ENCODE data around the gene PAQR5. TPM values are rescaled to one million over a fixed set of nuclear protein-coding genes. Genes with fewer than 3 reads are reported as not detected.

Gene PAQR5
- total and polyA plus RNA-seq, 4 donors, result 0.19 to 1.1 (median 0.53) TPM

- no peak for TF ChIP-seq REST (IDR thresholded peaks at IDR 0.05)
Observed at GRCh38 chr15:69402816-69403215, 104.1 kb downstream of the PAQR5 start (continued).

- DNase-seq (ENCODE audit: low spot score), result no peak
Observed at GRCh38 chr15:69403594-69403993, 104.9 kb downstream of the PAQR5 start.

GRCh38 chr15:69405110-69405509, 106.4 kb downstream of the PAQR5 start:
- H3K27ac ChIP-seq (ENCODE audit: low read depth in 1 of 2, low read length in 2 of 2), result no peak overlapping the region
- no peak for DNase-seq (ENCODE audit: low spot score)
- H3K4me1 ChIP-seq (ENCODE audit: control insufficient read depth in 4 of 4, insufficient read depth in 4 of 4, low read length in 3 of 4), result no peaks in the 10 kb centered on the region
- H3K9me3 ChIP-seq (ENCODE audit: control insufficient read depth in 4 of 4, low read length in 3 of 4), result no peaks in the 10 kb centered on the region
- no peak overlapping the region for H3K9ac ChIP-seq (ENCODE audit: low read depth in 1 of 2, low read length in 2 of 2)
- TF ChIP-seq TAF1 (conservative IDR thresholded peaks at IDR 0.05), result no peak
- TF ChIP-seq HNF4G (IDR thresholded peaks at IDR 0.05), result no peak
- no peak for TF ChIP-seq RAD21 (IDR thresholded peaks at IDR 0.05)
- TF ChIP-seq GABPA (IDR thresholded peaks at IDR 0.05 in 1 of 2, conservative IDR thresholded peaks at IDR 0.05 in 1 of 2), result no peak
- H3K4me3 ChIP-seq (ENCODE audit: low read depth in 1 of 3, low read length in 3 of 3), result no peak overlapping the region
- no peaks in the 10 kb centered on the region for H3K36me3 ChIP-seq (ENCODE audit: control insufficient read depth in 4 of 4, insufficient read depth in 3 of 4, low read depth in 1 of 4, low read length in 3 of 4)
- 60% methylated on average over 3 of the region's 3 CpGs for WGBS
- no peaks in the 10 kb centered on the region for H3K27me3 ChIP-seq (ENCODE audit: control insufficient read depth in 4 of 4, insufficient read depth in 4 of 4, low read length in 3 of 4)

More at GRCh38 chr15:69403594-69403993, 104.9 kb downstream of the PAQR5 start:
- Histone ChIP-seq H3K4me3 (ENCODE audit: low read depth in 1 of 3, low read length in 3 of 3) (no peak overlapping the region), H3K27me3 (ENCODE audit: control insufficient read depth in 4 of 4, insufficient read depth in 4 of 4, low read length in 3 of 4) (no peaks in the 10 kb centered on the region), H3K9ac (ENCODE audit: low read depth in 1 of 2, low read length in 2 of 2) (no peak overlapping the region), H3K9me3 (ENCODE audit: control insufficient read depth in 4 of 4, low read length in 3 of 4) (no peaks in the 10 kb centered on the region), H3K4me1 (ENCODE audit: control insufficient read depth in 4 of 4, insufficient read depth in 4 of 4, low read length in 3 of 4) (no peaks in the 10 kb centered on the region), H3K27ac (ENCODE audit: low read depth in 1 of 2, low read length in 2 of 2) (no peak overlapping the region), H3K36me3 (ENCODE audit: control insufficient read depth in 4 of 4, insufficient read depth in 3 of 4, low read depth in 1 of 4, low read length in 3 of 4) (no peaks in the 10 kb centered on the region)
- WGBS, result 91% methylated on average over 4 of the region's 4 CpGs
- TF ChIP-seq JUND (IDR thresholded peaks at IDR 0.05) (no peak), RAD21 (IDR thresholded peaks at IDR 0.05) (no peak), TAF1 (conservative IDR thresholded peaks at IDR 0.05) (no peak), ATF3 (IDR thresholded peaks at IDR 0.05) (no peak), FOXA1 (IDR thresholded peaks at IDR 0.05) (no peak), HNF4A (conservative IDR thresholded peaks at IDR 0.05) (no peak)

GRCh38 chr15:69407719-69408400, 109.1 kb downstream of the PAQR5 start:
- no peaks in the 10 kb centered on the region for H3K9me3 ChIP-seq (ENCODE audit: control insufficient read depth in 4 of 4, low read length in 3 of 4)
- H3K4me3 ChIP-seq (ENCODE audit: low read depth in 1 of 3, low read length in 3 of 3), result no peak overlapping the region
- DNase-seq (ENCODE audit: low spot score), result no peak
- no peaks in the 10 kb centered on the region for H3K4me1 ChIP-seq (ENCODE audit: control insufficient read depth in 4 of 4, insufficient read depth in 4 of 4, low read length in 3 of 4)
- 89% methylated on average over 3 of the region's 3 CpGs for WGBS
- H3K36me3 ChIP-seq (ENCODE audit: control insufficient read depth in 4 of 4, insufficient read depth in 3 of 4, low read depth in 1 of 4, low read length in 3 of 4), result no peaks in the 10 kb centered on the region
- no peak overlapping the region for H3K9ac ChIP-seq (ENCODE audit: low read depth in 1 of 2, low read length in 2 of 2)
- H3K27ac ChIP-seq (ENCODE audit: low read depth in 1 of 2, low read length in 2 of 2), result no peak overlapping the region
- H3K27me3 ChIP-seq (ENCODE audit: control insufficient read depth in 4 of 4, insufficient read depth in 4 of 4, low read length in 3 of 4), result no peaks in the 10 kb centered on the region
- TF ChIP-seq REST (IDR thresholded peaks at IDR 0.05), result no peak
- no peak for TF ChIP-seq YY1 (IDR thresholded peaks at IDR 0.05)
- no peak for TF ChIP-seq NR2F2 (IDR thresholded peaks at IDR 0.05)
- no peak for TF ChIP-seq JUND (IDR thresholded peaks at IDR 0.05)
- no peak for TF ChIP-seq HNF4G (IDR thresholded peaks at IDR 0.05)
- no peak for TF ChIP-seq FOXA1 (IDR thresholded peaks at IDR 0.05)
- TF ChIP-seq ATF3 (IDR thresholded peaks at IDR 0.05), result no peak
- TF ChIP-seq GABPA (IDR thresholded peaks at IDR 0.05 in 1 of 2, conservative IDR thresholded peaks at IDR 0.05 in 1 of 2), result no peak
- TF ChIP-seq HNF4A (conservative IDR thresholded peaks at IDR 0.05), result no peak
- no peak for TF ChIP-seq RAD21 (IDR thresholded peaks at IDR 0.05)
- TF ChIP-seq ZBTB33 (IDR thresholded peaks at IDR 0.05), result no peak
- TF ChIP-seq MAX (IDR thresholded peaks at IDR 0.05), result no peak
- TF ChIP-seq TAF1 (conservative IDR thresholded peaks at IDR 0.05), result no peak
- no peak for TF ChIP-seq FOXA2 (IDR thresholded peaks at IDR 0.05)

Data from liver (tissue), 9 donors.